ENCODE measurements around the gene OBSL1.

The OBSL1 gene

GRCh38 chr2:219567131-219567530, 4.2 kb downstream of the OBSL1 start:
- Histone ChIP-seq H3K4me1 (ENCODE audit: insufficient read depth, poor library complexity, severe bottlenecking) (peaks cover 13% of the 10 kb centered on the region), H3K4me3 (ENCODE audit: severe bottlenecking) (no peak overlapping the region), H3K27ac (ENCODE audit: poor library complexity, severe bottlenecking) (no peak overlapping the region), H3K36me3 (ENCODE audit: low read depth) (no peaks in the 10 kb centered on the region), H3K9me3 (ENCODE audit: severe bottlenecking) (no peaks in the 10 kb centered on the region), H3K27me3 (ENCODE audit: insufficient read depth, poor library complexity, severe bottlenecking) (no peaks in the 10 kb centered on the region)
- DNase-seq (ENCODE audit: low spot score), result no peak
- ATAC-seq (ENCODE audit: low read depth), result no peak
- TF ChIP-seq, protein P1, sequence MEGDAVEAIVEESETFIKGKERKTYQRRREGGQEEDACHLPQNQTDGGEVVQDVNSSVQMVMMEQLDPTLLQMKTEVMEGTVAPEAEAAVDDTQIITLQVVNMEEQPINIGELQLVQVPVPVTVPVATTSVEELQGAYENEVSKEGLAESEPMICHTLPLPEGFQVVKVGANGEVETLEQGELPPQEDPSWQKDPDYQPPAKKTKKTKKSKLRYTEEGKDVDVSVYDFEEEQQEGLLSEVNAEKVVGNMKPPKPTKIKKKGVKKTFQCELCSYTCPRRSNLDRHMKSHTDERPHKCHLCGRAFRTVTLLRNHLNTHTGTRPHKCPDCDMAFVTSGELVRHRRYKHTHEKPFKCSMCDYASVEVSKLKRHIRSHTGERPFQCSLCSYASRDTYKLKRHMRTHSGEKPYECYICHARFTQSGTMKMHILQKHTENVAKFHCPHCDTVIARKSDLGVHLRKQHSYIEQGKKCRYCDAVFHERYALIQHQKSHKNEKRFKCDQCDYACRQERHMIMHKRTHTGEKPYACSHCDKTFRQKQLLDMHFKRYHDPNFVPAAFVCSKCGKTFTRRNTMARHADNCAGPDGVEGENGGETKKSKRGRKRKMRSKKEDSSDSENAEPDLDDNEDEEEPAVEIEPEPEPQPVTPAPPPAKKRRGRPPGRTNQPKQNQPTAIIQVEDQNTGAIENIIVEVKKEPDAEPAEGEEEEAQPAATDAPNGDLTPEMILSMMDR (IDR thresholded peaks at IDR 0.05; ENCODE audit: poor library complexity, severe bottlenecking), result no peak

DNA sequence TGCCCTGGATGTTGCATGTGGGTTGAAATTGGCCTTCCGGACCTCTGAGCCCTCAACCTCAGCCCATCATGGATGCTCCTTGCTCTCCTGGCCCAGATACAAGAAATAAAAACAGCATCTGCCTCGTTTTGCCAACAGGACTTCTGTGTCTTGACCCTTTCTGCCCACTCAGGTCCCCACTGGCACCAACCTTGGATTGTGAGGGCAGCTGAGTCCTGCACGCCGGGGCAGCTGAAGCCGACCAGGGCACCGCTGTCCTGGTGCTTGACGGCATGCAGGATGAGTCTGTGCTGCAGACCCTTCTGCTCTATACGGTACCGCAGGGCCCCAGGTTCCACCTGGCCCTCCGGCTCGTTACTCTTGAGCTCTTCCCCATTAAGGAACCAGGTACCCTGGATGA, 4.7 kb downstream of the OBSL1 start:
- DNase-seq (ENCODE audit: low spot score) (no peak), ATAC-seq (ENCODE audit: low read depth) (no peak)
- H3K4me1 ChIP-seq (ENCODE audit: insufficient read depth, poor library complexity, severe bottlenecking), result peaks cover 11% of the 10 kb centered on the region

DNA sequence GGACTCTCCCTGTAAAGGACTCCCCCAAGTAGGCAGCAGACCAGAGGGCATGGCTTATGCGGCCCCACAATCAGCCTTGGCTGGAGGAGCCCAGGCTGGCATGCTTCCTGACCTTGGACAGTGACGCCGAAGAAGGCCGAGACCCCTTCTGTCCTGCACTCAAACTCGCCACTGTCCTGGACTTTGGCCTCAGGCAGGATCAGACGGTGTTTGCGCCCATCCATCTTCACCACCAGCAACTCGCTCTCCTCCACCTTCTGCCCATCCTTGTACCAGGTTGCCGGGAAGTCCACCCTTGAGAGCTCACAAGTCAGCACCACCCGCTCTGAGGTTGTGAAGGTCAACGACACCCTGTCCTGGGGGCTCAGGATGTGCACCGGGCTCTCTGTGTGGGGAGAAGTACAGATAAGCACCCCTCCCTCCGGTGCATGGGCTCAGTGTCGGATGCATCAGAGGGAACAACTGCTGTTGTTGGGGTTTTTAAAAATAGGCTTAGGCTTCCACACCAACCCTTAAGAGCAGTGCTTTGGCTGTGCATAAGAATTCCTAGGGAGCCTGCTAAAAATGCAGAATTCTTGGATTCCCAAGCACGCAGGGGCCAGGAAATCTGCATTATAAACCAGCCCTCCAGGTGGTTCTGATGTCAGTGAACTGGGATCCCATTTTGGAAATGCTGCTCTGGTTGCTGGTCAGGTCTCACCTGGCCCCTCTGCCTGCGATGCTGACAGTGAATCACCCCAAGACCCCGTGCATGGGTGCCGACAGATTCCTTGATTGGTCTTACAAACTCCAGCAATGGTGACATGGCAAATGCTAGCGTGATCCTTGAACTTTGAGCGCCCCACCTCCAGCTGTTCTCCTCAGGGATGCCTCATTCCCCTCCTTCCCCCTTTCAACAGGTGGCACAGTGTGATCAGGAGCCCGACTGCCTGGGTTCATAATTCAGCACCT, 5.9 kb downstream of the OBSL1 start:
- TF ChIP-seq, protein P1 (IDR thresholded peaks at IDR 0.05; ENCODE audit: poor library complexity, severe bottlenecking), result no peak
- no peak for ATAC-seq (ENCODE audit: low read depth)
- Histone ChIP-seq H3K27ac (ENCODE audit: poor library complexity, severe bottlenecking) (no peak overlapping the region), H3K36me3 (ENCODE audit: low read depth) (no peaks in the 10 kb centered on the region), H3K4me1 (ENCODE audit: insufficient read depth, poor library complexity, severe bottlenecking) (peaks cover 9% of the 10 kb centered on the region), H3K27me3 (ENCODE audit: insufficient read depth, poor library complexity, severe bottlenecking) (no peaks in the 10 kb centered on the region), H3K4me3 (ENCODE audit: severe bottlenecking) (no peak overlapping the region), H3K9me3 (ENCODE audit: severe bottlenecking) (no peaks in the 10 kb centered on the region)
- DNase-seq (ENCODE audit: low spot score), result no peak

More for the DNA sequence above, 4.7 kb downstream of the OBSL1 start:
- no peak overlapping the region for H3K27ac ChIP-seq (ENCODE audit: poor library complexity, severe bottlenecking)
- H3K9me3 ChIP-seq (ENCODE audit: severe bottlenecking), result no peaks in the 10 kb centered on the region
- TF ChIP-seq, protein P1 (IDR thresholded peaks at IDR 0.05; ENCODE audit: poor library complexity, severe bottlenecking), result no peak
- H3K27me3 ChIP-seq (ENCODE audit: insufficient read depth, poor library complexity, severe bottlenecking), result no peaks in the 10 kb centered on the region
- no peaks in the 10 kb centered on the region for H3K36me3 ChIP-seq (ENCODE audit: low read depth)
- H3K4me3 ChIP-seq (ENCODE audit: severe bottlenecking), result no peak overlapping the region

GRCh38 chr2:219563271-219563928, 7.9 kb downstream of the OBSL1 start:
- H3K4me3 ChIP-seq (ENCODE audit: severe bottlenecking), result no peak overlapping the region
- no peak for ATAC-seq (ENCODE audit: low read depth)
- H3K36me3 ChIP-seq (ENCODE audit: low read depth), result no peaks in the 10 kb centered on the region
- TF ChIP-seq, protein P1 (IDR thresholded peaks at IDR 0.05; ENCODE audit: poor library complexity, severe bottlenecking), result no peak
- no peak for DNase-seq (ENCODE audit: low spot score)
- H3K9me3 ChIP-seq (ENCODE audit: severe bottlenecking), result no peaks in the 10 kb centered on the region
- H3K27me3 ChIP-seq (ENCODE audit: insufficient read depth, poor library complexity, severe bottlenecking), result no peaks in the 10 kb centered on the region
- H3K4me1 ChIP-seq (ENCODE audit: insufficient read depth, poor library complexity, severe bottlenecking), result no peaks in the 10 kb centered on the region
- H3K27ac ChIP-seq (ENCODE audit: poor library complexity, severe bottlenecking), result no peak overlapping the region
